OCI-LY3 (cell line): Measurements from ENCODE around the gene LYZL1.

Experiments
- CTCF ChIP-seq: fragments of 200-600, 300-600 bp; sonication (generic); IDR thresholded peaks from 2 replicates; pipeline ENCODE4 v1.5.1; 2014; ENCODE audit warnings: antibody characterized with exemption, low read length, low read depth
- EZH2phosphoT487 ChIP-seq: fragments of 200-600 bp; shearing (Covaris generic); IDR thresholded peaks from 2 replicates; pipeline ENCODE4 v1.6.1; 2018; ENCODE audit warnings: antibody characterized with exemption, mixed run types, low read depth

GRCh38 chr10:29315814-29316213, 26.9 kb downstream of the LYZL1 start:
- no peak for TF ChIP-seq CTCF
- no peak for TF ChIP-seq EZH2phosphoT487
